ENCODE results near the gene GPSM1.

- TF ChIP-seq POLR2A (conservative IDR thresholded peaks at IDR 0.05) (no peak), CTCF (IDR thresholded peaks at IDR 0.05 in 2 of 3, conservative IDR thresholded peaks at IDR 0.05 in 1 of 3; ENCODE audit: insufficient read depth in 2 of 3, low read depth in 1 of 3, low read length in 3 of 3) (no peak), PREB (CRISPR knock-in tag; IDR thresholded peaks at IDR 0.05) (no peak), IRF1 (CRISPR knock-in tag; IDR thresholded peaks at IDR 0.05; ENCODE audit: borderline replicate concordance) (no peak), SIRT6 (IDR thresholded peaks at IDR 0.05; ENCODE audit: low read depth, low read length) (no peak), DDX20 (tag; IDR thresholded peaks at IDR 0.05; ENCODE audit: low read depth) (no peak), NELFE (IDR thresholded peaks at IDR 0.05; ENCODE audit: insufficient read depth, insufficient read length) (no peak), AFF4 (CRISPR knock-in tag; IDR thresholded peaks at IDR 0.05) (no peak), TARDBP (IDR thresholded peaks at IDR 0.05) (no peak), TAF1 (IDR thresholded peaks at IDR 0.05; ENCODE audit: control insufficient read depth, extremely low read depth, insufficient read depth, low read length, severe bottlenecking) (no peak), E2F6 (IDR thresholded peaks at IDR 0.05; ENCODE audit: borderline replicate concordance in 1 of 2, extremely low read depth in 1 of 2, insufficient read depth in 1 of 2, insufficient read length in 1 of 2, low read depth in 1 of 2, low read length in 1 of 2, poor library complexity in 1 of 2, severe bottlenecking in 1 of 2) (no peak)
Observed at GRCh38 chr9:136407911-136408310, 80.6 kb downstream of the GPSM1 start.

Measured in K562 (cell line).